ENCODE measurements around the gene LRIG1.

LRIG1 gene

GRCh38 chr3:66378256-66378655 is 122.6 kb downstream of the LRIG1 start:
- DNase-seq, result no peak

GRCh38 chr3:66377800-66378199 is 123.0 kb downstream of the LRIG1 start:
- no peak for DNase-seq

DNA sequence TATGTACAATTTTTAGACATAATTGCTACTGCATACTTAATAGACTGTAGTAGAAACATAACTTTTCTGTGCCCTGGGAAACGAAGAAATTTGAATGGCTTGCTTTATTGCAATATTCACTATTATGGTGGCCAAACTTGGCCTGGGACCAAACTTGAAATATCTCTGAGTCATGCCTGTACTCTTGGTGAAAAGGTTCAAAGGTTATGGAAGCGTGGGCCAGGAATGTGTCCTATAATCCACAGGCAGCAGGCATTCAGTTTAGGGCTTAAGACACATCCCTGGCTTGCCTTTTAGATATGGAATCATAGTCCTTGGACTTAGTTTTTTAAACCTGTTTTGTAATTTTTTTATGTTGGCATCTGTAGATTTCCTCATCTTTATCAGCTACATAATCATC is 124.3 kb downstream of the LRIG1 start:
- DNase-seq, result no peak

DNA sequence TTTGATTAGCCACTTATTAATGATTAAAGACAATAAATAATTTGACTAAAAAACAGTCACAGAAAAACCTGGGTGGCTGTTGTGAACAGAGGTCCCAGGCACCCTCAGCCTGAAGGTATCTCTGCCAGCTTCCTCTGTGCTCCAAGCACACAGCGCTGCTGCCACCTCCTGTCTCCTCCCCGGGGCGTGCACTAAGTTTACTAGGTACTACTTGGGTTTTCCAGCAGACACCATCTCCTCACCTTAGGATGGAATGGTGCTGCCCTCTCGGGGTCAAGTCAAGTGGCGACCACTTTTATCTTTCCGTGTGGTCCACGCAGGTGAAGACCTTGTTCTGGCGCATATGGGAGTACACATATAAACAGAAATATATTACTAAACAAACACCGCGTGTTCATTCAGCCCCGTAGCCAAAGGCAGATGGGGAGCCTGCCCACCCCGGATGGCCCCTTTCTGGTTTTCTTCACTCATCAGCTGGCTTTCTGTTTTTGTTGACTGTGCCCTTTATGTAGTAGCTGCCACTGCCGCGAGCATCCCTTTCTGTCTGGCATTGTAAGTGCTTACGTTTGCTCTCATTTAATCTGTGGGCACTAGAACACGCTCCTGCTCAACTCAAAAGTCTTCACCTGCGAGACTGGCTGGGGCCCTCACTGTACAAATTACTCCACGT is 128.0 kb downstream of the LRIG1 start:
- DNase-seq, result no peak

GRCh38 chr3:66371432-66371831 is 129.4 kb downstream of the LRIG1 start:
- DNase-seq, result no peak

GRCh38 chr3:66370179-66370578 is 130.6 kb downstream of the LRIG1 start:
- DNase-seq, result no peak

- no peak for DNase-seq
These were observed 132.8 kb downstream of the LRIG1 start for GRCh38 chr3:66367979-66368378.

GRCh38 chr3:66366747-66367146 is 134.1 kb downstream of the LRIG1 start:
- DNase-seq, result no peak

DNA sequence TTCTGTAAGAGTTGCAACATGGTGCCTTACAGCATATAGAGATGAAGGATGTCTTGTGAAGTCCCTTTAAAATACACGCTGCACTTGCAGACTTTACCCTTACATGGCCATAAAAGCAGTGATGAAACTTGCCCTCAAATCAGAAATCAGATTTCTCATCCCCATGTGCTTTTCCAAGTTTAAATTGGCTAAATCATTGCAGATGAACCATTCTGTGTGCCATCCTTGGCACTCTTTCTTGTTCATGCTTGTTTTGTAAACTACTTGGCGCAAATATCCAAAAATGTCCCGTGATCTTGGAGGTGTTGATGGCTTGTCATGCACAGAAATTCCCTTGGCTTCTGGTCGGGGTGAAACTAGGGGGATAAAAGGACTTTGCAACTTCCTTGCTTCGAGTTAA is 135.7 kb downstream of the LRIG1 start:
- DNase-seq, result no peak

GRCh38 chr3:66363148-66363547 is 137.7 kb downstream of the LRIG1 start:
- DNase-seq, result no peak

DNA sequence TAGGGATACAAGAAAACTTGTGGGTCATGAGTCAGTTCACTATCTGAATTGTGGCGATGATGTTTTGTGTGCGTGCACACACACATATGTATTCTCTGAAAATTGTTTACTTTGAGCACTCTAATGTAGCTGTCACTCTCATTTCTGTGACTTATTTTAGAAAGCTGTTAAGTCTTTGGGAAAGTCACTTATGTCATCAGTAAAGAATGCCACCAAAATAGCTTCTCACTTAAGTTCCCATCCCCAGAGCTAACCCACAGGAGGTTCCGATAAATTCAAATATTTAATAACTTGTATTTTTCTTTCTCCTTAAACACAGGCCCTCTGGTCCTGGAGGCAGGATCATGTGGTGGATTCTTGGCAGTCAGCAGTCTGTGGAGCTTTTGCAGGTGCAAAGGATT is 138.3 kb downstream of the LRIG1 start:
- no peak for DNase-seq

GRCh38 chr3:66361356-66361755 is 139.5 kb downstream of the LRIG1 start:
- no peak for DNase-seq

- DNase-seq, result no peak
These were observed 144.8 kb downstream of the LRIG1 start for GRCh38 chr3:66355997-66356396.

GRCh38 chr3:66355394-66355793 is 145.4 kb downstream of the LRIG1 start:
- DNase-seq, result no peak

DNA sequence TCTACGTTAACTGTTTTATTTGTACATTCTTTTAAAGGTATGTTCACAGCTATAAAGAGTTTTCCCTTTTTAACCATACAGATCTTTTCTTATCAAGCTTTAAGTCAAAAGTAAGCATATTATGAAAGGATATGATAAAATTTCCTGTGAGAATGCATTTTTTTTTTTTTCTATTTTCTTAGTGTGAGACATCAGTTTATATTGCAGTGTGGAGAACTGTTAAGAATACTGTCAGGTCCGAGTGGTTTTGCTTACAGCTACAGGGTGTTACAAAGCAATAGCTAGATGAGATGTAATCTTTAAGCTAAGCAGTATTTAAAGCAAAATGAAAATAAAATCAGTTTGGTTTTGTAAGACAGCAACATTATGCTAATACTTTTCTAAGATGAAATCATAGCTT is 146.8 kb downstream of the LRIG1 start:
- DNase-seq, result no peak

- DNase-seq, result no peak
These were observed 147.3 kb downstream of the LRIG1 start for GRCh38 chr3:66353530-66353929.

DNA sequence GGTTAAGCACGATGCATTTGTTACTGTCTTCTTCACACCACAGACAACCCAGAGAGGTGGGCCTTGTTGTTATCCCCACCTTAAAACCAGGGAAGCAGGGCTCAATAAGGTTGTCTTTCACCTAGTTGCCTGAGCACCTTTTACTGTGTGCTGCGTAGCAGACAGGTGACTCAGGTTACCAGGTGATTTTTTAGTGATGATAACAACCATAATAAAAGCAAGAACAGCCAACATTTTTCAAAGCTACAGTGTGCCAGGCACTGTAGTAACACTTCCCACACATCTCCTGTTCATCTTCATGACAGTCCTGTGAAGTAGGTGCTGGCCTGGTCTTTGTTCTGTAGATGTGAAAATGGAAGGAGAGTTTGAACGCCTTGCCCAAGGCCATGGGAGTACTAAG is 147.8 kb downstream of the LRIG1 start:
- no peak for DNase-seq

DNA sequence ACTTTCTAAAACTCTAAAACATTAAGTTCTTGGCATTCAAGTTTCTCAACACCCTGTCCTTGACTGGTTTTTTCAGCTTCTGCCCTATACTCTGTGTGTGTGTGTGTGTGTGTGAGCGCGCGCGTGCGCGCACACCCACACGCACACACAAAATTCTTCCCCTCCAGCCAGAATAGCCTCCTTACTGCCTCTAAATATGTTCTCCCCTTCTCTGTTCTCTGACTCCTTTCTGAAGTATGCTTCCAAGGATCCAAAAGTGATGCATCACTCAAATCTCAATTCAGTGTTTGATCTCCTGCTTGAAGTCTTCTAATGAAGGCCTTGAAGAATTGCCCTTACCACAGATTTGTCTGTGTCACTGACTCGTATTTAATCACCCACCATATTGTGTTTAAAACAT is 150.2 kb downstream of the LRIG1 start:
- DNase-seq, result no peak

- DNase-seq, result no peak
These were observed 152.1 kb downstream of the LRIG1 start for GRCh38 chr3:66348704-66349103.

- no peak for DNase-seq
These were observed 155.8 kb downstream of the LRIG1 start for GRCh38 chr3:66344848-66345578.

DNA sequence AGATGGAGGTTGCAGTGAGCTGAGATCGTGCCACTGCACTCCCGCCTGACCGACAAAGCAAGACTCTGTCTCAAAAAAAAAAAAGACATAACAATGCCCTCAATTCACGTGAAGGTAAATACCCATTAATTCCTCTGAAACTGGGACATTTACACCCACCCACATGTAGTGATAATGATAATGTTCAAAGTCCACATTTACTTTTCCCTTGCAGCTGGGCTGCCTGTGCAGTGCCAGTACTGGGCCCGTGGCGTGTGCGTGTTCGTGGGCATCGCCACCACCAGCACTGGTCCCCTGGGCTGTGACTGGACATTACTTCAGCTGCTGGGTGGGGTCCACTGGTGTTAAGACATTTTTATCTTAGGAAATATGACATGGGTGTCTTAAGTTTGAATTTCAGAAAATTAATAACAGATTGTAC is 156.4 kb downstream of the LRIG1 start:
- no peak for DNase-seq

- no peak for DNase-seq
These were observed 158.0 kb downstream of the LRIG1 start for GRCh38 chr3:66342717-66343356.

GRCh38 chr3:66338927-66339326 is 161.9 kb downstream of the LRIG1 start:
- no peak for DNase-seq

DNA sequence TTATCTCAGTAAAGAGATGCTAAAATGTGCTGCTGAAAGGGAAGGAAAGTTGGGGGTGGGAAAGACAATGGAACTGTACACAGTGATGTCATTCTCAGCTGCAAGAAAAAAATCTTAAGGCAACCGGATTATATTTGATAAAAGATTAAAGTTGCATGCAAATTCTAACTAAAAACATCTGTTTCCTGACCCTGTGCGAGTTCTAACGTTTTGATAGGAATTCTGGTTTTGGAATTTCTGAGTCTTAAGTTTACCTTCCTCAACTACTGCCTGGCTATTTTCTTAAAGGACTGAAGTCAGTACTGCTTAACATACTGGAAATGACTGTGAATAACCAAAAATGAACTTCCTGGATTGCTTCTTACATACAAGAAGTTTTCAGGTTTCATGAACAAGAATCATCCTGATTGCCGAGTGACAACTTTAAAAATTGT is 164.5 kb downstream of the LRIG1 start:
- no peak for DNase-seq
